AG04450 (cell line): Measurements from ENCODE around the gene TNN. TPM values are rescaled to one million over a fixed set of nuclear protein-coding genes. Genes with fewer than 3 reads are reported as not detected.

Source experiments
- CTCF ChIA-PET: fragments of 300-600, 350-600 bp; formaldehyde crosslinking; extraction: SDS; loops from one replicate; lab custom pipeline; 2022; ENCODE audit warnings: antibody characterized with exemption, inconsistent platforms; lab: Charles Lee
- POLR2A ChIA-PET: fragments of 350-600 bp; formaldehyde crosslinking; extraction: SDS; loops from one replicate; lab custom pipeline; 2021; ENCODE audit warnings: antibody characterized with exemption, inconsistent platforms; lab: Yijun Ruan, JAX
- DNase-seq: peaks from one replicate; pipeline ENCODE4 v3.0.0-alpha.2; 2011; ENCODE audit warnings: low read depth, low spot score
- H3K27ac ChIP-seq: one replicate; pipeline ENCODE4 v1.5.1; 2012; ENCODE audit warnings: low read depth, low read length, control low read depth
- H3K27me3 ChIP-seq: one replicate; pipeline ENCODE4 v1.6.0; 2012; ENCODE audit warnings: low read length; ENCODE audit not compliant: control insufficient read depth, insufficient read depth
- H3K4me3 ChIP-seq: 2 replicates; pipeline ENCODE4 v1.5.1; 2011; ENCODE audit warnings: mild to moderate bottlenecking, low read depth, low read length, control low read depth
- H3K9me3 ChIP-seq: 2 replicates; pipeline ENCODE4 v1.5.1; 2012; ENCODE audit warnings: low read length; ENCODE audit not compliant: control insufficient read depth, insufficient read depth
- CTCF ChIP-seq: IDR thresholded peaks from 2 replicates; pipeline ENCODE4 v1.5.1; 2011; ENCODE audit warnings: low read depth, low read length, control low read depth, inconsistent platforms
- polyA plus RNA-seq: library from polyadenylated mRNA; depleted of rRNA; stranded (reverse); fragments of >200 nt; gene quantifications from 2 replicates; pipeline ENCODE4 v1.2.3, GENCODE V29; 2011

The TNN gene
- polyA plus RNA-seq, 1 experiment: not detected

- Histone ChIP-seq H3K27me3 (no peaks in the 10 kb centered on the region), H3K4me3 (no peak overlapping the region), H3K27ac (no peak overlapping the region), H3K9me3 (no peaks in the 10 kb centered on the region)
- TF ChIP-seq CTCF: no peak
- ChIA-PET POLR2A (no interaction called here), CTCF (no interaction called here)
- no peak for DNase-seq
Measured at GRCh38 chr1:175073061-175073460, 5.4 kb downstream of the TNN start.

GRCh38 chr1:175073633-175074032 lies 6.0 kb downstream of the TNN start:
- Histone ChIP-seq H3K27ac (no peak overlapping the region), H3K9me3 (no peaks in the 10 kb centered on the region), H3K27me3 (no peaks in the 10 kb centered on the region), H3K4me3 (no peak overlapping the region)
- ChIA-PET CTCF (no interaction called here), POLR2A (no interaction called here)
- DNase-seq: no peak
- TF ChIP-seq CTCF: no peak

GRCh38 chr1:175075572-175076568 lies 8.2 kb downstream of the TNN start:
- Histone ChIP-seq H3K4me3 (no peak overlapping the region), H3K27ac (no peak overlapping the region)

GRCh38 chr1:175077356-175078030 lies 9.9 kb downstream of the TNN start:
- Histone ChIP-seq H3K4me3 (no peak overlapping the region), H3K9me3 (no peaks in the 10 kb centered on the region), H3K27ac (no peak overlapping the region), H3K27me3 (no peaks in the 10 kb centered on the region)
- ChIA-PET CTCF (no interaction called here), POLR2A (no interaction called here)
- DNase-seq: no peak
- TF ChIP-seq CTCF: no peak

More at GRCh38 chr1:175075572-175076568, 8.2 kb downstream of the TNN start:
- TF ChIP-seq CTCF: no peak
- no peaks in the 10 kb centered on the region for H3K9me3 ChIP-seq
- CTCF ChIA-PET: no interaction called here
- H3K27me3 ChIP-seq: no peaks in the 10 kb centered on the region
- DNase-seq: no peak
- POLR2A ChIA-PET: no interaction called here

- CTCF ChIA-PET: no interaction called here
Measured at GRCh38 chr1:175078629-175079028, 11.0 kb downstream of the TNN start.

More at GRCh38 chr1:175078629-175079028, 11.0 kb downstream of the TNN start:
- H3K4me3 ChIP-seq: no peak overlapping the region
- POLR2A ChIA-PET: no interaction called here
- H3K9me3 ChIP-seq: no peaks in the 10 kb centered on the region
- H3K27ac ChIP-seq: no peak overlapping the region
- H3K27me3 ChIP-seq: no peaks in the 10 kb centered on the region
- DNase-seq: no peak
- no peak for TF ChIP-seq CTCF
